PC-9 (cell line): ENCODE results near the gene VPS37B. TPM values are rescaled to one million over a fixed set of nuclear protein-coding genes. Genes with fewer than 3 reads are reported as not detected.

Experiments
- BruUV-seq: library from RNA; stranded (reverse); fragments of 400-500 nt; replicated peaks from 2 replicates; lab custom pipeline; 2021; lab: Mats Ljungman, UMichigan
- CTCF ChIA-PET: fragments of 300-600 bp; sonication (Branson Sonifier 250); formaldehyde crosslinking; loops from one replicate; lab custom pipeline; 2022; ENCODE audit warnings: antibody characterized with exemption; lab: Charles Lee
- POLR2A ChIA-PET: fragments of 300-600 bp; sonication (Branson Sonifier 250); formaldehyde crosslinking; loops from one replicate; lab custom pipeline; 2022; ENCODE audit warnings: antibody characterized with exemption; ENCODE audit not compliant: unreplicated experiment; lab: Charles Lee
- DNase-seq, 2 experiments: peaks; one replicate each; pipeline versions ENCODE4 v3.0.0 to v3.0.0-alpha.2; 2015 to 2022; ENCODE audit warnings: mixed read lengths in 1 of 2
- H2AFZ ChIP-seq: fragments of 200-600 bp; sonication (generic); 2 replicates; pipeline ENCODE4 v1.8.1; 2017; ENCODE audit warnings: antibody characterized with exemption
- H3F3A ChIP-seq: fragments of 200-600 bp; sonication (generic); 2 replicates; pipeline ENCODE4 v1.8.1; 2017; ENCODE audit warnings: antibody characterized with exemption, mild to moderate bottlenecking, low read depth; ENCODE audit not compliant: insufficient read depth
- H3K27ac ChIP-seq: fragments of 200-600 bp; sonication (generic); 2 replicates; pipeline ENCODE4 v1.6.1; 2016; ENCODE audit warnings: mixed run types
- H3K27me3 ChIP-seq: fragments of 200-600 bp; sonication (generic); 2 replicates; pipeline ENCODE4 v1.6.1; 2016; ENCODE audit warnings: low read depth, mixed run types; ENCODE audit not compliant: insufficient read depth
- H3K36me3 ChIP-seq: fragments of 200-600 bp; sonication (generic); 2 replicates; pipeline ENCODE4 v1.6.1; 2016; ENCODE audit warnings: low read depth, mixed run types
- H3K4me1 ChIP-seq: fragments of 200-600 bp; sonication (generic); replicated peaks from 2 replicates; pipeline ENCODE4 v1.6.1; 2016; ENCODE audit warnings: mixed run types; ENCODE audit not compliant: insufficient read depth
- H3K4me2 ChIP-seq: fragments of 200-600 bp; sonication (generic); 2 replicates; pipeline ENCODE4 v1.6.1; 2017; ENCODE audit warnings: mixed run types
- H3K4me3 ChIP-seq: fragments of 200-600 bp; sonication (generic); 2 replicates; pipeline ENCODE4 v1.6.1; 2016; ENCODE audit warnings: mixed run types
- H3K79me2 ChIP-seq: fragments of 200-600 bp; sonication (generic); 2 replicates; pipeline ENCODE4 v1.6.1; 2017; ENCODE audit warnings: low read depth, mixed run types
- H3K9me2 ChIP-seq: fragments of 200-600 bp; sonication (generic); 2 replicates; pipeline ENCODE4 v1.8.1; 2017; ENCODE audit warnings: mild to moderate bottlenecking; ENCODE audit not compliant: insufficient read depth
- H3K9me3 ChIP-seq: fragments of 200-600 bp; sonication (generic); 2 replicates; pipeline ENCODE4 v1.8.1; 2016; ENCODE audit warnings: low read depth; ENCODE audit not compliant: insufficient read depth
- H4K20me1 ChIP-seq: fragments of 200-600 bp; sonication (generic); 2 replicates; pipeline ENCODE4 v1.8.1; 2017; ENCODE audit not compliant: insufficient read depth
- EZH2 ChIP-seq: fragments of 200-600 bp; sonication (generic); IDR thresholded peaks from 2 replicates; pipeline ENCODE4 v1.8.0; 2017; ENCODE audit warnings: antibody characterized with exemption, low read depth
- intact Hi-C: fragments of 100-400 bp; cut with micrococcal nuclease; formaldehyde crosslinking; loops from one replicate; pipeline ENCODE4 v1.10.0; 2022; ENCODE audit not compliant: unreplicated experiment
- total RNA-seq: library from RNA; stranded (reverse); gene quantifications from 2 replicates; pipeline ENCODE4 v1.2.3, GENCODE V29; 2021
- TF ChIP-seq, protein P1 (sequence below): fragments of 200-600 bp; sonication (generic); conservative IDR thresholded peaks from 2 replicates; pipeline ENCODE4 v1.6.1; 2017; ENCODE audit warnings: mixed run types, antibody characterized with exemption, mild to moderate bottlenecking, moderate library complexity

Gene VPS37B
- total RNA-seq, 1 experiment from 2014 or later = 51.4 TPM

GRCh38 chr12:122856999-122857671 lies 38.8 kb downstream of the VPS37B start:
- no peak for TF ChIP-seq EZH2
- TF ChIP-seq, protein P1, sequence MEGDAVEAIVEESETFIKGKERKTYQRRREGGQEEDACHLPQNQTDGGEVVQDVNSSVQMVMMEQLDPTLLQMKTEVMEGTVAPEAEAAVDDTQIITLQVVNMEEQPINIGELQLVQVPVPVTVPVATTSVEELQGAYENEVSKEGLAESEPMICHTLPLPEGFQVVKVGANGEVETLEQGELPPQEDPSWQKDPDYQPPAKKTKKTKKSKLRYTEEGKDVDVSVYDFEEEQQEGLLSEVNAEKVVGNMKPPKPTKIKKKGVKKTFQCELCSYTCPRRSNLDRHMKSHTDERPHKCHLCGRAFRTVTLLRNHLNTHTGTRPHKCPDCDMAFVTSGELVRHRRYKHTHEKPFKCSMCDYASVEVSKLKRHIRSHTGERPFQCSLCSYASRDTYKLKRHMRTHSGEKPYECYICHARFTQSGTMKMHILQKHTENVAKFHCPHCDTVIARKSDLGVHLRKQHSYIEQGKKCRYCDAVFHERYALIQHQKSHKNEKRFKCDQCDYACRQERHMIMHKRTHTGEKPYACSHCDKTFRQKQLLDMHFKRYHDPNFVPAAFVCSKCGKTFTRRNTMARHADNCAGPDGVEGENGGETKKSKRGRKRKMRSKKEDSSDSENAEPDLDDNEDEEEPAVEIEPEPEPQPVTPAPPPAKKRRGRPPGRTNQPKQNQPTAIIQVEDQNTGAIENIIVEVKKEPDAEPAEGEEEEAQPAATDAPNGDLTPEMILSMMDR = no peak
- Histone ChIP-seq H4K20me1 (no peaks in the 10 kb centered on the region), H3F3A (peaks cover 17% of the 10 kb centered on the region; the same call in 1 of the 2 replicates), H2AFZ (no peak overlapping the region), H3K36me3 (no peaks in the 10 kb centered on the region), H3K79me2 (no peaks in the 10 kb centered on the region), H3K4me2 (no peak overlapping the region), H3K4me1 (no peaks in the 10 kb centered on the region), H3K9me2 (no peaks in the 10 kb centered on the region), H3K9me3 (no peaks in the 10 kb centered on the region), H3K4me3 (no peak overlapping the region), H3K27ac (no peak overlapping the region), H3K27me3 (no peaks in the 10 kb centered on the region)
- ChIA-PET CTCF (no interaction called here), POLR2A (interaction anchor here (0.6 kb wide), 1 partner anchor 507 kb away, joined by 4 read pairs; the partner anchor contains the start of gene SBNO1)
- intact Hi-C loops = no loop called here
- no peak for DNase-seq
- BruUV-seq = no TSS peak

GRCh38 chr12:122855928-122856831 lies 39.7 kb downstream of the VPS37B start:
- intact Hi-C loops = no loop called here
- Histone ChIP-seq H3K27ac (no peak overlapping the region), H3F3A (peaks cover 20% of the 10 kb centered on the region; the same call in 1 of the 2 replicates), H3K4me2 (no peak overlapping the region), H4K20me1 (no peaks in the 10 kb centered on the region), H3K4me1 (no peaks in the 10 kb centered on the region), H3K27me3 (no peaks in the 10 kb centered on the region), H3K79me2 (no peaks in the 10 kb centered on the region), H2AFZ (no peak overlapping the region), H3K9me3 (no peaks in the 10 kb centered on the region), H3K9me2 (no peaks in the 10 kb centered on the region), H3K4me3 (no peak overlapping the region), H3K36me3 (no peaks in the 10 kb centered on the region)
- no peak for DNase-seq
- ChIA-PET CTCF (no interaction called here), POLR2A (no interaction called here)
- TF ChIP-seq, protein P1 = no peak
- no peak for TF ChIP-seq EZH2
- no TSS peak for BruUV-seq

DNA sequence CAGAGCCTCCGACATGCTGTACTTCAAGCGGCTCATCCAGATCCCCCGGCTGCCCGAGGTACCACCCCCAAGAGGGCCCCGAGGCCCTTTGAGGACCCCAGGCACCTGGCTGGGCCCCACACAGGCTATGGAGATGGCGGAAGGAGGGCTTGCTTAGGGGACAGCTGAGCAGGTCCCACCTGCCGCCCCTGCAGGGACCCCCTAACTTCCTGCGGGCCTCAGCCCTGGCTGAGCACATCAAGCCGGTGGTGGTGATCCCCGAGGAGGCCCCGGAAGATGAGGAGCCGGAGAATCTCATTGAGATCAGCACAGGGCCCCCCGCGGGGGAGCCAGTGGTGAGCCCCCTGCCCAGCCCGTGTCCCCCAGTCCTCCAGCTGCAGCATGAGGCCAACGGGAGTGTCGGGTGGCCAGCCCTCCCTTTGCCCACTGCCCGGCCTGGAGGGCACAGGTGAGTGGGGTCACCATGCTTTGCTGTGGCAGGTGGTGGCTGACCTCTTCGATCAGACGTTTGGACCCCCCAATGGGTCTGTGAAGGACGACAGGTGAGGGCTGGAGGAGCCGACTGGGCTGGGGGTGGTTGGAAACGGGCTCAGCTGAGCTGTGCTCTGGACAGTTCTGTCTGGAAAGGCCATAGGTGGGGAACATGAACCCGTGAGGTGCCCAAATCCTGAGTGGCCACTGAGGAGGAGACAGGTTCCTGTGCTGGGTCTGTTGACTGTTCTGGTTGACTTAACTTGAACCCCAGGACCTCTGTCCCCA lies 40.7 kb downstream of the VPS37B start:
- TF ChIP-seq, protein P1 = no peak
- no peak for TF ChIP-seq EZH2
- CTCF ChIA-PET = no interaction called here

More for the DNA sequence above, 40.7 kb downstream of the VPS37B start:
- Histone ChIP-seq H3K36me3 (no peaks in the 10 kb centered on the region), H3K9me3 (no peaks in the 10 kb centered on the region), H3K4me3 (no peak overlapping the region), H3K4me2 (no peak overlapping the region), H4K20me1 (no peaks in the 10 kb centered on the region), H2AFZ (no peak overlapping the region), H3K9me2 (no peaks in the 10 kb centered on the region), H3K27ac (no peak overlapping the region), H3K27me3 (no peaks in the 10 kb centered on the region), H3K4me1 (no peaks in the 10 kb centered on the region), H3K79me2 (no peaks in the 10 kb centered on the region), H3F3A (peaks cover 14% of the 10 kb centered on the region; the same call in 1 of the 2 replicates)
- intact Hi-C loops = no loop called here
- BruUV-seq = no TSS peak
- POLR2A ChIA-PET = no interaction called here
- no peak for DNase-seq
